ENCODE results near the gene RBMXL3.

The RBMXL3 gene

DNA sequence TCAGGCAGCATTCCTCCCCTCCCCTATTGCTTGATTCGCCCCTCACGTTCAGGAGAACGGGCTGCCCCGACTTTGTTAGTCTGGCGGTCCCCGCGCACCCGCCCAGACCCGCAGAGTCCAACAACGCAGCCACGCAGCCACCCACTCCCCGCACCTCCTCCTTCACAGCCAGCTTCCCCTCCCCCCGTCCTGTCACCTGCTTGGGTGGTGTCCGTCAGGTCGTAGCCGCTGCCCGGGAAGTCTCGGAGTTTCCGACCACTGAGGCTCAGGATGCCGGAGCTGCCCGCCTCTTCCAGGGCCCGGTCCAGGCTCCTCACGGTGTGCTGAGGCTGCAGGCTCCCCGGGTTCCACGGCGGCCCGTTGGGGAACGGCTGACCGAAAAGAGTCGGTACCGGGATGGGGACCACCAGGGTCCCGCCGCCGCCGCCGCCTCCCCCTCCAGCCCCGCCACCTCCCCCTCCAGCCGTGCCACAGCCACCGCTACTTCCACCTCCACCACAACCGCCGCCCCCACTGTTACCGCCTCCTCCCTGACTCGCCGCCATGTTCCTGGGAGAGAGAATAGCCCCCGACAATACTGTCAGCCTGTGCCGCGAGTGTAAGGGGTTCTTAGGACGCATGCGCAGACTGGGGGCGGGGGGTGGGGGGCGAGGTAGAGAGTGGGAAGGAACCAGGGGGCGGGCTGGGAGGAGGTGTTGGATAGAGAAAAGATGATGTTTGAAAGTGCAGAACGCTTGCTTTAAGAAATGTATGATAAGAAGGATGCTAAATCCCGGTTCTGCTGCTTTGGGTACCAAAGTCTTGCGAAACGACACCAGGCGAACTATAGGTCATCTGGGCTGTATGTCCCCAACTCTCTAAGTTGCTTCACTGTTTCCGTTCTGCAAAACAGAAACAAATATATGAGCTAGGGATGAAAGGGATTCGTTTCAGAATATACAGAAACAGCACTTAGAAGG, 44.6 kb downstream of the RBMXL3 start, which contains the start of gene LRCH2:
TSS of gene LRCH2 (minus strand) at position 600 of the 959 bp plus-strand sequence. CDS start at position 545, 55 bp downstream.
- DNase-seq = peak; percentile 57

DNA sequence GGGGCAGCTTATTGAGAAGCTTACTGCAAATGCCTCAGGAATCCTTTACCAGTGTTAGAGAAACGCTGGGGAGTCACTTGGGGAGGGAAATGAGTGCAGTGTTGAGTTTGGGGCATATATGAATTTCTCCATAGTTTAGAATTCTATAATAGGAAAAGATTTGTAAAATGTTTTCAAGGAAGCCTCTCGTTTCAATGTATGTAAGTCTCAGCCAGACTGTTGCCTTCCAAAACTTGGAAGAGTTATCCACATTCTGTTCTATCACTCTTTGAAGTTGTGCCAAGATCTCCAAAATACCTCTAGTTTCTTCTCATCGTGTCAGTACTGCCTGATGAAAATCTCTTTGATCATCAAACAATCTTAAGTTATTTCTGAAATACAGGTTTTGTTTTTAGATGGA, 45.3 kb downstream of the RBMXL3 start:
- no peak for DNase-seq

DNA sequence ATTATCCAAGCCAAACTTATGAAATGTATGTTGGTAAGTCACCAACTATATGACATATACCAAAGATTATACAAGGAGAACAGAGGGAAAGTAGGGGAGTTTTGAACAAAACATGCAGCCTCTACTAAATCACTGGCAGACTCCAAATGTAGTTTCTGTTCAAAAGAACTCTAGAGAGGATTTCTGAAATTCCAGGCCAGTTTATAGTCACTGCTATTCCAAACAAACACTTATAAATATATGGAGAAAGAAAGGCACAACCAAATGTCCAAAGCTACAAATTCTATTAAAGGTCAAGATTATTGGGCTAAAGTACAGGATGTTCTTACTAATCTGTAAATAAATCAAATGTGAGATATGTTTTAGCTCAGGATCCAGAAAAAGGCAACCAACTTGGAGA, 47.4 kb downstream of the RBMXL3 start:
- no peak for DNase-seq

DNA sequence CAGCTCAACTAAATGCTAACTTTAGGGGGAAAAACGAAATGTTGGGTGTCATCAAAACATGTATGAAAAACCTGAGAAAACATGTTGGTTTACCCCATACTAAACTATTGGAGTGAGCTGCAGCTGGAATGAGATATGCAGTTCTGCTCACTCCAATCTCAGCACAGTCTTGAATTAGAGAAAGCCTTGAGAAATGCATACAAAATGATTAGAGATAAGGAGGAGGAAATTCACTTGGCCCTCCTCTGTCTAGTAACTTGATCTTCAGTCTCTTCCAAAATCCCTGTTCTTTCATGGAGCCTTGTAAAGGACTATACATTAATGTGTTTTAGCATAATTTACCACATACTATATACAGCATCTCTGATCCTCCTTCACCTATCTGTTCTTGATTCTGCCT, 47.8 kb downstream of the RBMXL3 start:
- DNase-seq = no peak
